Fibroblast of skin of scalp (primary cell): Measurements from ENCODE around the gene ATXN8OS. TPM values are rescaled to one million over a fixed set of nuclear protein-coding genes. Genes with fewer than 3 reads are reported as not detected.
"Not testable (repeated sequence)": the region's sequence is repeated elsewhere in the genome, so short reads cannot be mapped to it uniquely, and the experiment has no call there.

Source experiments
- DNase-seq: peaks from one replicate; pipeline ENCODE4 v3.0.0-alpha.2; 2013
- polyA plus RNA-seq, 2 experiments: library from polyadenylated mRNA; unstranded; fragments of 120-200 nt; gene quantifications; one replicate each; pipeline ENCODE4 v1.2.1, GENCODE V29; 2013; ENCODE audit not compliant: insufficient read length in 2 of 2

ATXN8OS gene
- polyA plus RNA-seq (2013, experiment 1 of 2; ENCODE audit: insufficient read length) = 0.45 TPM
- polyA plus RNA-seq (2013, experiment 2 of 2; ENCODE audit: insufficient read length) = 0.31 TPM

DNA sequence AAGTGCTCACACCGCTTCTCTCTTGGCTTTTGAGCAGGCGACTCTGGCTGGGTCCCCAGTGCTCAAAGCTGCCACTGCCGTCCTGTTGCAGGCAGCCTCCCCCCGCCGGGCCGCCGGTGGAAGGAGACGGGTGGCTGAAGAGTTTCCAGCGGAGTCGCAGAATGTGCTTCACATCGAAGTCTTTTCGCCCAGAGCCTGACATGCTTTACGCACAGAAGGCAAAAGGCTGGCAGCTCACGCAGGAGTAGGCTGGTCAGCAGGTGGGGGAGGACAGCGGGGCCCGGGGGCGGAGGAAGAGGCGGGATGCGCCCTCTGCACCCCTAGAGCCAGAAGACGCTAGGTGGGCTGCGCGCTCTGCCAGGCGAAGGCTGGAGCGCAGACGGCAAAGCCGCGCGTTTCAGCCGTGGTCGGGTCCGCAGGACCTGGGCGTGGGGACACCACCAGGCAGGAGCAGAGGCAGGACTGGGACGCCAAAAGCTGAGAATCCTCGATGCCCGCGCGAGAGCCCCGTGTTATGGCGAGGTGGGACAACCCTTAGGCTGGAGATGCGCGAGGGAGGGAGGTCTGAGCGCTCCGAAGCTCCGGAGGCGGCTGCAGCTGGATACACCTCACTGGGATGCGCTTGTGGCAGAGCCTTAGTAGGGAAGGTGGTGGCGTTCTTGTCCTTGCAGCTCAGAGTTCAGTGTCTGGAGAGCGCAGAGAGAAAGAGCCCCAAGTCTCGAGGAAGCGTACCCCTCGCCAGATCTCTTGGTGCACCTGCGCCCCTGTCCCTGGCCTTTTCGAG, at the start of gene ATXN8OS:
ATXN8OS (plus strand) TSS at position 329 of the 784 bp plus-strand sequence.
- DNase-seq = no peak

DNA sequence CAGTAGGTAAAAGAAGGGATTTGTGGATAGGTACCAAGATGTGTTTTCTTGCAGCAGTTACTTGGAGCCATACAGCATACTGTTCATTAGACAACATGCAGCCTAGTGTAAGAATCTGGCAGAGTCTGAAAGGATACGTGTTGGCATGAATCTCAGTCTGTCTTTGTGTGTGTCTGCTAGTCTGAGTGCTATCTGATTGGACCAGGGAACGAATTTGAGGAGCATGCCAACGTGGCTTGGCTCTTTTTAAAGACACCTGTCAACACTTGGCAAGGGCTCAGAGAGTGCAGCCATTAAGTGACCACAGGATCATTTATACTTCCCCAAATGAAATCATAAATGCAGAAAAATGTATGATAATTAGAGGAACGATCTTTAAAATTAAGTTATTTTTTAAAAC, 27.6 kb upstream of the ATXN8OS start:
- DNase-seq = no peak

DNA sequence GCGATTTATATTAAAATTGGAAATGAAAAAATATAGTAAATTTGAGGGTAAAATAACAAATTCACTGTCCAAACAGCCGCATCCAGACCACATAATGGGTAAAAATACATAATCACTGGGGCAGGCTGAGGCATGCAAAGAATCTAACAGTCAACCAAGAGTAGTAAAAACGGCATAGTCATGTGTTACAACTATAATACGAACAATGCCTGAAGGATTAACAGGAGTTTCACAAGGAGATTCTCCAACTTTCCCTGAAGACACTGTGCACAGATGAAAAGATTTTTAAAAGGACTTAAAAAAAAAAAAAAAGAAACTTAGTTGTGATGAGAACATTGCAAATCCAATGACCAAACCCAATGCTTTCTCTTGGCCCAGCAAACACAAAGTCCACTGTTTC, 20.4 kb upstream of the ATXN8OS start:
- no peak for DNase-seq

DNA sequence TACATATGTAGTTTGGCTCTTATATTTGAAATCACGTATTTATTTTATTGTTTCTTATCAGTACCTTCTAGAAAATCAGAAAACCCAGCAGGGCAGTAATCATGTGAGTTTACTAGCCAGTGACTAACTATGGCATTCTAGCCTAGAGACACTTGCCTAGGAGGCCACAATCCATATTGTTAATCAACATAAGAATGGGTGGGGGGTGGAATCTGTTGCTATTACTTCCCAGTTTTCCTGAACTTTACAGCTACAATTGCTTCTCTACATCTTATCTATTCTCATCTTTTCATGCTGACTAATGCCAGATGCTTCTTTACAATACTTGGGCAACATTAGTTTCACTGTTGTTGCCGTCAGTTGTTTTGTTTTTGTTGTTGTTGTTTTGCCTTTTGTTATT, 18.7 kb upstream of the ATXN8OS start:
- DNase-seq = no peak

DNA sequence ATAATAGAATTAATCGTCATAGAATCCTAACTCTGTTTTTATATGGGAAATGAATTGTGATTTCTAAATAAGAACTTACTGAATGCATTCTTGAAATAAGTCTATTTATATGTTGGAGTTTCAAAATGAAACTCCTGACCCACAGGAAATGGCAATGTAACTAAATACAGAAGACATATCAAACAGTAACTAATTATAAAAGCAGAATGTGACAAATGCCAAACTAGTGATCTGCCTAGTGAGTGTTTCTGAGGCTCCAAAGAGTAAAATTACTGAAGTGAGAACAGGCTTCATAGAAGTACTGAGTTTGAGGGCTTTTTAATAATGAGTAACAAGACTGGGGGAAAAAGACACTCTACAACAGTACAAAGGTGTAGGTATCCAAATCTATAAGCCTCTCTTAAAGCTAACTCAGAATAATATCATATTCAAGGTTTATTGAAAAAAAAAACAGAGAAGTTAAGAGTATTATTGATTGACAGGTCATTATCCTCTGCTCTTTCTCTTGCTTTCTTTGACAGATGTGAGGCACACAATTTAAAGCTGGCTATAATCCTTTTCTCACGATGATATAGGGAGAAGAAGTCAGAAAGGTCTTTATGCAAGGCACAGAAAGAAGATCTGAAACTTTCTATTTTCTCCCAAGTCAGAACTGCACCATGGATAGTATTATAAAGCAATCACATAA, 17.4 kb upstream of the ATXN8OS start:
- DNase-seq = no peak

DNA sequence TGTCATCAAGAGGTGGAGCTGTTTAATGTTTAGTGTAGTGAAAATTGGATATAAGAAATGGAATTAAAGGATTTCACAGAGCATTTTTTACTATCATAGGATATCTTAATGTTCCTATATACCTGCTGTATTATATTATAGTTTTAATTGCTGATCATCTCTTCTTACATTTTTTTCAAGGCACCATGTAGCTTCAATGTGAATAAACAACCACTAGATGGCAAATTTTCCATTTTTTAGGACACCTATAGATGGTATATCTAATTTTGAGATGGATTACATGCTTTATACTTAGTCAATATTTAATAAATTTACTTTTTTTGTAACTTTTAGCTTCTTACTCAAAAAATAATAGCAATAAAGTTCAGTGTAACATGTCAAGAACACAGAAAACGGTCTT, 9.0 kb upstream of the ATXN8OS start:
- DNase-seq = no peak

DNA sequence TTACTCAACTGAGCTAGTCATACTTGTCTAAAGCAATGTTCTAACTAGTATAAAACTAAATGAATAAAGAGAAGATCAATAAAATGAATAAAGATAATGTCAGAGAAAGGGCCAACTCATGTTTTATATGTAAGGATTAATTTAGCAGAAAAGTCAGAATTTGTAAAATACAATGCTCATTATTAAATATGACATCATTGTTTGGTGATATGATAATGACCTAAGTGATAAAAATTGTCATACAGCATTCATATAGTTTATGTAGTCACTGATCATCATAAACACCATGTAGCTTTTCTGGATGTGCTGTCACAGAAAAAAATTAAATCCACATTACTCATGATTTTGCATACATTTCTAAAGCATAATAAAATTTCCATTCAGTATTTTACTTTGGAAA, 3.1 kb upstream of the ATXN8OS start:
- no peak for DNase-seq

DNA sequence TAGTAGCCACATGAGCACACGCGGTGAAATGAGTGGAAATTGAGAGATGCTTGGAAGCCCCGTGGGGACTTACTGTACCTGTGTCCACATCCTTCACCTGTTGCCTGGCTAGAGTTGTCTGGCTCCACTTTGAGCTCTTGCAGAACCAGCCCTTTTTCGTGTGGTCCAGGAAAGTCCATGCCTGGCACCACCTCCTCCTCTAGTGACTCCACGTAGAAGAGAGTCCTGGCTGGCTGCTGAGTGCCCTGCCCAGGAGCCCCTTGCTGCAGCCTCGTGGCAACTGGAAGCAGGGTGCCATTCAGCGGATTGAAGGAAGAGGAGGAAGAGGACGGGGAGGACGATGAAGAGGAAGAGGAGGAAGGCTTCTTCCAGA, 515 bp upstream of the ATXN8OS start:
- no peak for DNase-seq

DNA sequence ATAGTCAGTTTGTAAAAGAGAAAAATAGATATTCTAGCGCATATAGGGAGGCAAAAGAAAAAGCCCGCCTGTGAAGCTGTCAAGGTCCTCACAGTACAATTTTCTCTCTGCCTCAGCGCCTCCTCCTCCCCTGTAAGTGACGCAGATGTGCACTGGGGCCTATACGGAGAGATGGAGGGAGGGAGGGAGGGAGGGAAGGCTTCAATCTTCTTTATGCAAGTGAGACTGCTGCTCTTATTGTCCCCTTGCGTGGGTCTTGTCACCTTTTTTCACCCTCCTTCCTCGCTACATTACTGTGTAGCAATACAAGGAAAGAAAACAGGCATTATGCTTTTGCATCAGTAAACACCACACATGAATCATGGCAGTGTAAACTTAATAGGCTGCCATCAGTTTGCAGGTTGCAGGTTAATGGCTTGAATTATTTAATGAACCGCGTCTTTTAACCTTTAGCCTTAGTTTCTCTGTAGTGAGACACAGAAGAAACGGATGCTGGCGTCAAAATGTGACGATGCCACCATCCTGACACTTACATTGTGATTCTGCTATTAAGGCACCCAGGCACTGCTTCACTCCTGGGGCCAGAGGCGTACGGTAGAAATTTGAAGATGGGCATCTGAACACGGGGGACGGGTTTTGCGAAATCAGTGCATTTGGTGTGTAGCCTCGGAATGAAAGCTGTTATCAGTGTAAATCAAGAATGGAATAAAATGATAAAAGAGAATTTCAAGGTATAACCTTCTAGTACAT, 905 bp downstream of the ATXN8OS start, which contains the start of gene KLHL1:
KLHL1 (minus strand) TSS at position 97 of the 750 bp plus-strand sequence. CDS start 753 bp downstream, outside the sequence.
- DNase-seq = no peak

DNA sequence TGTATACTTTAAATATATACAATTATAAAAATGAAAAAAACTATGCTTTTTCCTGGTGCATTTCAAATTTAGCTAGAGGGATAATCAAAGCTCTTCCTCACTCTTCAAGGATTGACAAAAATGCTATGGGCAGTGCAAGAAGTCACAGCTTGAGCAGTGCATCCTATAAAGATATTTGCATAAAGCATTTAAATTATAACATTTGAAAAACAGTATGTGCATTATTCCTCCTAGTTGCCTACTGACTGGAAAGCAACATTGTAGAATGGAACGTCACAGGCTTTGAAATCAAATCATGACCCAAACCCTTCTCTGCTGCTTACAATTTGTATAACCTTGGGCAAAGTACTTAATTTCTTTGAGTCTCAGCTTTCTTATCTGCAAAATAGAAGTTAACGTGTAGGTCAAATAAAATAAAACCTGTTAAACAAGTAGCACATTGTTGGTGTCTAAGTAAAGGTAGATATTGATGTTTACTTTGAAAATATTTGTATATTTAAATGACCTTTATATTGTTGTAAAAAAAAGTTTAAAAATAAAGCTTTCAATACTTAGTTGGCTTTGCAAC, 9.8 kb downstream of the ATXN8OS start:
- DNase-seq = no peak

DNA sequence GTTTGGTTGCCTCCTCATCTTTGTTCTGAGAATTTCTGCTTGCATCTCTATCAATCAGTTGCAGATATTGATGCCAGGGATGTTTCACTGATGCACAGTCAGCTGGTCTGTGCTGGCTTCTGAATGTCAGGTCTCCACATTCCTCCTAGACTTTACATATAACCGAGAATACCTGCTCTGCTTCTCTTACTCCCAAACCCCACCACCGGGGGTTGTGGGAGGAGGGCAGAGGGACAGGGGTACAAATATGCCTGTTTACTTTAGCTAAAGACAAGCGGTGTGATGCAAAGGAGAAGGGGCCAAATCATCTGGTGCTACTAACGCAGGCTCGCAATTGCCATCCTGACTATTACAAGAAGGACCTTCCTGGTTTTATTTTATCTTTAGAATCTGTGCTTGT, 18.1 kb downstream of the ATXN8OS start:
- no peak for DNase-seq

DNA sequence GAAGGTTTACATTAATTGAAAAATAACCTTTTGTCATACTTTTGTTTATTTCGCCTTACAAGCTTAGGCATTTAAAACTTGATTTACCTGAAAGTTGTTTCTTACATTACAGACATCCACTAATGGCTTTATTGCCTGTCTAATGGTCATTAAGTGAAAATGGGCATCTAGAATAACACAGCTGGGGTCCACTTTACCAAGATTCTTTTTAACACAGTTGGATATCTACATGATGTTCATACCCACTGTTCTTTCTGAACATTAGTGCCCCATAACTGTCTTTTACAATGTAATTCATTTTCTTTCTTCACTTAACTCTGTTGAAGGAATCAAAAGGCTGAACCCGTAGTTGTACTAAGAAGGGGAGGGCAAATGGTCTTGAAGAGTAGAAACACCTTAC, 20.5 kb downstream of the ATXN8OS start:
- DNase-seq = no peak

DNA sequence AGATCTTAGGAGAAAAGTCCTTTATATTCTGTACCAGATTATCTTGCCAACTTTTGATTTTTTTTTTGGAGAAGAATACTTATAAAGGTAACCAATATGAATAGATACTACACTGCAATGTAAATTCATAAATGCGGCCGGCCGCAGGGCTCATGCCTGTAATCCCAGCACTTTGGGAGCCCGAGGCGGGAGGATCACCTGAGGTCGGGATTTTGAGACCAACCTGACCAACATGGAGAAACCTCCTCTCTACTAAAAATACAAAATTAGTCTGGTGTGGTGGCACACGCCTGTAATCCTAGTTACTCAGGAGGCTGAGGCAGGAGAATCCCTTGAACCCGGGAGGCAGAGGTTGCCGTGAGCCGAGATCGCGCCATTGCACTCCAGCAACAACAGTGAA, 35.0 kb downstream of the ATXN8OS start:
- not testable (repeated sequence) for DNase-seq

DNA sequence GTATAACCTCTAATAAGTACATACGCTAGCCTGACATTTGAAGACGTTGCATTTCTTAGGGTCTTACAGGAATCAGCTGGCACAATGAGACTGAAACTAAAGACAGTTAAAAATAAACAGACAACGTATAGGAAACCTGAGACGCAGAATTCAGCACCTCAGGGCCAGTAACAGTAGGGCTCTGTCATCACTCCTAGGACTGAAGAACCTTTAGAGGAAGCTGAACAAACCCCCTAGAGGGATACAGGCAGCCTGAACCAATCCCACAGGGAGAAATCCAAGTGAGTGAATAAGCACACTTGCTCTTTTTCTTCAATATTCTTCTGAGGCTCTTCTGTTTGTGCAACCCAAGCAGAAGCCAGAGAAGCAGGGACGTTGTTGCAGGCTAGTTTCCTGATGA, 54.5 kb downstream of the ATXN8OS start:
- no peak for DNase-seq

DNA sequence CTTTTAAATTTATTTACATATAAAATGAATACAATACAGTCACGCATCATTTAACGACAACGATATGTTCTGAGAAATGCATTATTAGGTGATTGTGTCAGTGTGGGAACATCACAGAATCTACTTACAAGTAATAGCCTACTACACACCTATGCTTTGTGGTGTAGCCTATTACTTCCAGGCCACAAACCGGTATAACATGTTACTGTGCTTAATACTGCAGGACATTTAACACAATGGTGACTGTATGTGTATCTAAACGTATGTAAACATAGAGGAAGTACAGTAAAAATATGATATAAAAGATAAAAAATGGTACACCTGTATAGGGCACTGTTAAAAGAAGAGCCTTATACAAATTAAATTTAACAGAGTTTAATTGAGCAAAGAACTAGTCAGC, 63.1 kb downstream of the ATXN8OS start:
- no peak for DNase-seq

DNA sequence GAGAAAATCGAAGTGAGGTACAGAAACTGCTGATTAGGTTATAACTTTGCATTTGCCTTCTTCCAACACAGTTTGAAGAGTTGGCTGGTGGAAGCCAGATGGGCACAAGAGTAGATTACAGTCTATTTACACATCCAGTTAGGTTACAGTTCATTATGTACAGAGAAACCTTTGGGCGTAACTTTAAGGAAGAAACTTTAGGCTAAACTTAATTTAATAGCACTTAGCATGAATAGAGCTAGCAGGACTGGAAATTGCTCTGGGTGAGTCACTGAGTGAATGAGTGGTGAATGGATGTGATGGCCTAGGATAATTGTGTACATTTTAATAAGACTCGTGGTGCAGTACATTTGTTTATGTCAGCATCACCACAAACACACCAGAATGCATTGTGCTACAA, 63.5 kb downstream of the ATXN8OS start:
- no peak for DNase-seq

DNA sequence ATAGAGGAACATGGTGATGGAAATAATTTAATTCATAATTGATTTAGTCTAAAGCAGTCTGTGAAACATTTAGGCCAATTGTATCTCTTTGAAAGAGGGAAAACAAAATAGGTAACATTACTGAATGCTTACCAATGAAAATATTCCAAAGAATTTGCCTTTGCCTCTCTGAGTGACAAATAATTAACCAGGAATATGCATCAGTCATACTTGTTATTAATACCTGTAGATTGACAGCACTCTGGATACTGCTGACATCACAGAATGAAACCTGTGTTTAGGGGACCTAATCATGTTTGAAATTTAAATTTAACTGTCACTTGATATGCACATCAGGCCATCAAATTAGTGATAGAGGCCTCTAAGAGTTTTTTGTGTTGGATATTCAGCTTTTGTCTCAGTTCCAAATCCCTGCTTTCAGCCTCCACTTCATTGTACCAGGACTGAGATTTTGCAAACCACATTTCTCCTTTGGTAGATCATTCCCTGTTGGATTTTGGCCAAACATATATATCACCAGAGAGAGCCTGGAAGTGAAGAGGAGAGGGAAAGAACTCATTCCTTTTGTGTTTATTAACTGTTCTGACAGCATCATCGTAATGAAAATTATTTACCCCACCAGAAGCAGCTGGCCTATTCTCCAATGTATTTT, 65.4 kb downstream of the ATXN8OS start:
- DNase-seq = no peak

DNA sequence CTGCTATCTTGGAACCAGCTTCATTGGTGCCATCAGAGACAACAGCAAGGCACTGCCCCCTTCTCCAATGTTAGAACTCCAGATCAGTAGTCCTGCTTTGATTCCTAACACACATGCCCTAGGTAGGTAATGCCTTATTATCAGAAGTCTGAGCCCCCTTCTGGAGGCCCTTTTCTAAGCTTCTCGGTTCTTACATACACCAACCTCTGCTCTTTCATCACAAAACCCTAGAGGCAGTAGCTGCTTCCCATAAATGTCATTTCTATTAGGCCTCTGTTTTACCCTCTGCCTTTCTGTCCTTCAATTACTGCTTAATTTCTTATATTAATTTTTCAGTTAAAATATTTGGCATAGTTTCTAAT, 66.0 kb downstream of the ATXN8OS start:
- DNase-seq = no peak

DNA sequence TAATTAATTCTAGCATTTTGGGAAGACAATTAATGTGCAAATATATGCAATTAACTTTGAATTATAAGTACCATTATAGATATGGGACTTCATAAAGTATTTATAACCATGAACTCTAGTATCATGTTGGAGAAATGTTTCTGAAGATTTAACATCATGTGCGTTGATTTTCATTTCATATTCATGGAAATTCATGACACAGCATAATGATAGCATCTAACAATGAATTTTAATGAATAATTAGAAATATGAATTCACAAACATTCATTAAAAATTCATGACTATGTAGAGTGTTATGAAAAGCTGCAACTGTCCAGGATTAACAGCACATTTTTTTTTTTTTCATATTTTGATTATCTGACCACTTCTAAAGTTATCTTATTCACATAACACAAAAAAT, 70.7 kb downstream of the ATXN8OS start:
- DNase-seq = no peak
